K562 treated with DMSO at 1 percent for 12 hours (cell line): Measurements from ENCODE around the gene USP17L11. TPM values are rescaled to one million over a fixed set of nuclear protein-coding genes. Genes with fewer than 3 reads are reported as not detected.

ENCODE experiments used
- total RNA-seq: library from RNA; unstranded; fragments of 300-600 nt; gene quantifications from 2 replicates; pipeline ENCODE4 v1.2.3, GENCODE V29; 2022; ENCODE audit not compliant: insufficient read depth

USP17L11 gene, protein sequence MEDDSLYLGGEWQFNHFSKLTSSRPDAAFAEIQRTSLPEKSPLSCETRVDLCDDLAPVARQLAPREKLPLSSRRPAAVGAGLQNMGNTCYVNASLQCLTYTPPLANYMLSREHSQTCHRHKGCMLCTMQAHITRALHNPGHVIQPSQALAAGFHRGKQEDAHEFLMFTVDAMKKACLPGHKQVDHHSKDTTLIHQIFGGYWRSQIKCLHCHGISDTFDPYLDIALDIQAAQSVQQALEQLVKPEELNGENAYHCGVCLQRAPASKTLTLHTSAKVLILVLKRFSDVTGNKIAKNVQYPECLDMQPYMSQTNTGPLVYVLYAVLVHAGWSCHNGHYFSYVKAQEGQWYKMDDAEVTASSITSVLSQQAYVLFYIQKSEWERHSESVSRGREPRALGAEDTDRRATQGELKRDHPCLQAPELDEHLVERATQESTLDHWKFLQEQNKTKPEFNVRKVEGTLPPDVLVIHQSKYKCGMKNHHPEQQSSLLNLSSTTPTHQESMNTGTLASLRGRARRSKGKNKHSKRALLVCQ
- total RNA-seq, result not detected in 2 replicates

DNA sequence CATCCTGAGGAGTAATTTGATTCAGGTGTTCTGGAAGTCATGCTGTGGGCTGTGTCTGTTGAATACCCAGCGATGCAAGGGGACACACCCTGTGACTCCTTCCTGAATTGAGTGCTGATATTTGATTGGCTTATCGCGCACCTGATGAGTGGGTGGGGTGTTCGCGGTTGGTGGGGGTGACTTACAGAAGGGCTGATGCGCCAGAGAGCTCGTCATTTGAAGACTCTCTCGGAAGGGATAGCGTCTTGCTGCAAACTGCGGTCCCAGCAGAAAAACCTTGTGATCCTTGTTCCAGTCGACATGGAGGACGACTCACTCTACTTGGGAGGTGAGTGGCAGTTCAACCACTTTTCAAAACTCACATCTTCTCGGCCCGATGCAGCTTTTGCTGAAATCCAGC, at the start of gene USP17L11:
TSS of gene USP17L11 (plus strand) at position 301 of the 400 bp plus-strand sequence. CDS start at position 301, 0 bp downstream.

DNA sequence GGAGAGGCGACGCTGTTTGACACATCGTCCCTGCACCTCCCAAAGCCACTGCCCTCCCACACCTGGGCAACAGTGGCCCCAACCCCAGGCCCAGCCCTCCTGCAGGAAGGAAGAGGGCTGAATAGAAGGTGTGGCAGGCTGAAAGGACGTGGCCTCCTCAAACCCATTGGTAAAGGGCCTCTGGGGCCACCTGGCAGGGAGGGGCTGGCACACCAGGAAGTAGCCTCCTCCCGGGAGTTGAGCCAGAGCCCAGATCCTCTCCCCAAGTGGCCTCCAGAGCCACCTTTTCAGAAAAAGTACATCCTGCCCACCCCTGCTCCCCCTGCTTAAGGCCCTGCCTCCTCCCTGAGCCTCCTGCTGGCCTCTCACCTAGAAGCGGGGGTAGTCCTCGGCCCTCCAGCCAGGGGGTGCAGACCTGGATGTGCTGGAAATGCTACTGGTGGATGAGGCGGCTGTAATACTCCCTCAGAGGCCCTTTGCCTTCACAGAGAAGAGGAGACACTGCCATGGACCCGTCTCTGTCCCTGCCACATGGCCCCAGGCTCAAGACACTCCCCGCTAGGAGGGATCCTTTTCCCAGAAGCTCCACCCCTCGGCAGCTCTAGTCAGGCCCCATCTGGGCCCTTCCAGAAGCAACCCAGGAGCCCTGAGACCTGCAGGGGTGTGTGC, 45.3 kb upstream of the USP17L11 start, which contains the start of gene FAM90A26:
TSS of gene FAM90A26 (plus strand) at position 619 of the 669 bp plus-strand sequence. CDS start 2,764 bp downstream, outside the sequence.

DNA sequence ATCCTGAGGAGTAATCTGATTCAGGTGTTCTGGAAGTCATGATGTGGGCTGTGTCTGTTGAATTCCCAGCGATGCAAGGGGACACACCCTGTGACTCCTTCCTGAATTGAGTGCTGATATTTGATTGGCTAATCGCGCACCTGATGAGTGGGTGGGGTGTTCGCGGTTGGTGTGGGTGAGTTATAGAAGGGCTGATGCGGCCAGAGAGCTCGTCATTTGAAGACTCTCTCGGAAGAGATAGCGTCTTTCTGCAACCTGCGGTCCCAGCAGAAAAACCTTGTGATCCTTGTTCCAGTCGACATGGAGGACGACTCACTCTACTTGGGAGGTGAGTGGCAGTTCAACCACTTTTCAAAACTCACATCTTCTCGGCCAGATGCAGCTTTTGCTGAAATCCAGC, 4.8 kb upstream of the USP17L11 start, which contains the start of gene USP17L10:
TSS of gene USP17L10 (plus strand) at position 301 of the 400 bp plus-strand sequence. CDS start at position 301, 0 bp downstream.

DNA sequence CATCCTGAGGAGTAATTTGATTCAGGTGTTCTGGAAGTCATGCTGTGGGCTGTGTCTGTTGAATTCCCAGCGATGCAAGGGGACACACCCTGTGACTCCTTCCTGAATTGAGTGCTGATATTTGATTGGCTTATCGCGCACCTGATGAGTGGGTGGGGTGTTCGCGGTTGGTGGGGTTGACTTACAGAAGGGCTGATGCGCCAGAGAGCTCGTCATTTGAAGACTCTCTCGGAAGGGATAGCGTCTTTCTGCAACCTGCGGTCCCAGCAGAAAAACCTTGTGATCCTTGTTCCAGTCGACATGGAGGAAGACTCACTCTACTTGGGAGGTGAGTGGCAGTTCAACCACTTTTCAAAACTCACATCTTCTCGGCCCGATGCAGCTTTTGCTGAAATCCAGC, 4.6 kb downstream of the USP17L11 start, which contains the start of gene USP17L12:
TSS of gene USP17L12 (plus strand) at position 301 of the 400 bp plus-strand sequence. CDS start at position 301, 0 bp downstream.

DNA sequence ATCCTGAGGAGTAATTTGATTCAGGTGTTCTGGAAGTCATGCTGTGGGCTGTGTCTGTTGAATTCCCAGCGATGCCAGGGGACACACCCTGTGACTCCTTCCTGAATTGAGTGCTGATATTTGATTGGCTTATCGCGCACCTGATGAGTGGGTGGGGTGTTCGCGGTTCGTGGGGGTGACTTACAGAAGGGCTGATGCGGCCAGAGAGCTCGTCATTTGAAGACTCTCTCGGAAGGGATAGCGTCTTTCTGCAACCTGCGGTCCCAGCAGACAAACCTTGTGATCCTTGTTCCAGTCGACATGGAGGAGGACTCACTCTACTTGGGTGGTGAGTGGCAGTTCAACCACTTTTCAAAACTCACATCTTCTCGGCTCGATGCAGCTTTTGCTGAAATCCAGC, 9.4 kb downstream of the USP17L11 start, which contains the start of gene USP17L13:
TSS of gene USP17L13 (plus strand) at position 301 of the 400 bp plus-strand sequence. CDS start at position 301, 0 bp downstream.

DNA sequence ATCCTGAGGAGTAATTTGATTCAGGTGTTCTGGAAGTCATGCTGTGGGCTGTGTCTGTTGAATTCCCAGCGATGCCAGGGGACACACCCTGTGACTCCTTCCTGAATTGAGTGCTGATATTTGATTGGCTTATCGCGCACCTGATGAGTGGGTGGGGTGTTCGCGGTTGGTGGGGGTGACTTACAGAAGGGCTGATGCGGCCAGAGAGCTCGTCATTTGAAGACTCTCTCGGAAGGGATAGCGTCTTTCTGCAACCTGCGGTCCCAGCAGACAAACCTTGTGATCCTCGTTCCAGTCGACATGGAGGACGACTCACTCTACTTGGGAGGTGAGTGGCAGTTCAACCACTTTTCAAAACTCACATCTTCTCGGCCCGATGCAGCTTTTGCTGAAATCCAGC, 18.9 kb downstream of the USP17L11 start, which contains the start of gene USP17L15:
TSS of gene USP17L15 (plus strand) at position 301 of the 400 bp plus-strand sequence. CDS start at position 301, 0 bp downstream.

DNA sequence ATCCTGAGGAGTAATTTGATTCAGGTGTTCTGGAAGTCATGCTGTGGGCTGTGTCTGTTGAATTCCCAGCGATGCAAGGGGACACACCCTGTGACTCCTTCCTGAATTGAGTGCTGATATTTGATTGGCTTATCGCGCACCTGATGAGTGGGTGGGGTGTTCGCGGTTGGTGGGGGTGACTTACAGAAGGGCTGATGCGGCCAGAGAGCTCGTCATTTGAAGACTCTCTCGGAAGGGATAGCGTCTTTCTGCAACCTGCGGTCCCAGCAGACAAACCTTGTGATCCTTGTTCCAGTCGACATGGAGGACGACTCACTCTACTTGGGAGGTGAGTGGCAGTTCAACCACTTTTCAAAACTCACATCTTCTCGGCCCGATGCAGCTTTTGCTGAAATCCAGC, 28.4 kb downstream of the USP17L11 start, which contains the start of gene USP17L17:
TSS of gene USP17L17 (plus strand) at position 301 of the 400 bp plus-strand sequence. CDS start at position 301, 0 bp downstream.

DNA sequence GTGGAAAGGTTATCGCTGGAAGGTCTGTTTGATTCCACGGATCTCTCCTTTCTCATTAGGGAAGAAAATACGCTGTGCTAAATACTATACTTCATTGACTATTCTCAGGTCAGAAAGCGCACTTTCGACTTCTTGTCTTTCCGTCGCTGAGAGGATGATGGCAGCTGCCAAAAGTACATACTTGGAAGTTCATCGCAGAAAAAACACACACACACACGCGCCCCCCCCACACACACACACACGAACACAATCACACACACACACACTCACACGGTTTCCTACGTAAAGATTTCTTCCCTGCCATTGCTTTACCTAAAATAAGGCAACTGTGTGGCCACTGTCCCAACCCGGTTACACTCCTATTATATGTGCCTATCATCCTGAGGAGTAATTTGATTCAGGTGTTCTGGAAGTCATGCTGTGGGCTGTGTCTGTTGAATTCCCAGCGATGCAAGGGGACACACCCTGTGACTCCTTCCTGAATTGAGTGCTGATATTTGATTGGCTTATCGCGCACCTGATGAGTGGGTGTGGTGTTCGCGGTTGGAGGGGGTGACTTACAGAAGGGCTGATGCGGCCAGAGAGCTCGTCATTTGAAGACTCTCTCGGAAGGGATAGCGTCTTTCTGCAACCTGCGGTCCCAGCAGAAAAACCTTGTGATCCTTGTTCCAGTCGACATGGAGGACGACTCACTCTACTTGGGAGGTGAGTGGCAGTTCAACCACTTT, 32.9 kb downstream of the USP17L11 start, which contains the start of gene USP17L18:
TSS of gene USP17L18 (plus strand) at position 678 of the 728 bp plus-strand sequence. CDS start at position 678, 0 bp downstream.

DNA sequence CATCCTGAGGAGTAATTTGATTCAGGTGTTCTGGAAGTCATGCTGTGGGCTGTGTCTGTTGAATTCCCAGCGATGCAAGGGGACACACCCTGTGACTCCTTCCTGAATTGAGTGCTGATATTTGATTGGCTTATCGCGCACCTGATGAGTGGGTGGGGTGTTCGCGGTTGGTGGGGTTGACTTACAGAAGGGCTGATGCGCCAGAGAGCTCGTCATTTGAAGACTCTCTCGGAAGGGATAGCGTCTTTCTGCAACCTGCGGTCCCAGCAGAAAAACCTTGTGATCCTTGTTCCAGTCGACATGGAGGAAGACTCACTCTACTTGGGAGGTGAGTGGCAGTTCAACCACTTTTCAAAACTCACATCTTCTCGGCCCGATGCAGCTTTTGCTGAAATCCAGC, 37.9 kb downstream of the USP17L11 start, which contains the start of gene USP17L19:
TSS of gene USP17L19 (plus strand) at position 301 of the 400 bp plus-strand sequence. CDS start at position 301, 0 bp downstream.

DNA sequence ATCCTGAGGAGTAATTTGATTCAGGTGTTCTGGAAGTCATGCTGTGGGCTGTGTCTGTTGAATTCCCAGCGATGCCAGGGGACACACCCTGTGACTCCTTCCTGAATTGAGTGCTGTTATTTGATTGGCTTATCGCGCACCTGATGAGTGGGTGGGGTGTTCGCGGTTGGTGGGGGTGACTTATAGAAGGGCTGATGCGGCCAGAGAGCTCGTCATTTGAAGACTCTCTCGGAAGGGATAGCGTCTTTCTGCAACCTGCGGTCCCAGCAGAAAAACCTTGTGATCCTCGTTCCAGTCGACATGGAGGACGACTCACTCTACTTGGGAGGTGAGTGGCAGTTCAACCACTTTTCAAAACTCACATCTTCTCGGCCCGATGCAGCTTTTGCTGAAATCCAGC, 42.6 kb downstream of the USP17L11 start, which contains the start of gene USP17L20:
TSS of gene USP17L20 (plus strand) at position 301 of the 400 bp plus-strand sequence. CDS start at position 301, 0 bp downstream.

DNA sequence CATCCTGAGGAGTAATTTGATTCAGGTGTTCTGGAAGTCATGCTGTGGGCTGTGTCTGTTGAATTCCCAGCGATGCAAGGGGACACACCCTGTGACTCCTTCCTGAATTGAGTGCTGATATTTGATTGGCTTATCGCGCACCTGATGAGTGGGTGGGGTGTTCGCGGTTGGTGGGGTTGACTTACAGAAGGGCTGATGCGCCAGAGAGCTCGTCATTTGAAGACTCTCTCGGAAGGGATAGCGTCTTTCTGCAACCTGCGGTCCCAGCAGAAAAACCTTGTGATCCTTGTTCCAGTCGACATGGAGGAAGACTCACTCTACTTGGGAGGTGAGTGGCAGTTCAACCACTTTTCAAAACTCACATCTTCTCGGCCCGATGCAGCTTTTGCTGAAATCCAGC, 47.4 kb downstream of the USP17L11 start, which contains the start of gene USP17L21:
TSS of gene USP17L21 (plus strand) at position 301 of the 400 bp plus-strand sequence. CDS start at position 301, 0 bp downstream.

Other genes starting within 250 kb of the USP17L11 start
- gene FAM90A26, start 45.0 kb upstream of the USP17L11 start, total RNA-seq, result not detected in 2 replicates
- not detected in 2 replicates for gene USP17L10, start 4.7 kb upstream of the USP17L11 start, total RNA-seq
- gene USP17L12, start 4.7 kb downstream of the USP17L11 start, total RNA-seq, result not detected in 2 replicates
- not detected in 2 replicates for gene USP17L13, start 9.5 kb downstream of the USP17L11 start, total RNA-seq
- gene USP17L15, start 19.0 kb downstream of the USP17L11 start, total RNA-seq, result not detected in 2 replicates
- not detected in 2 replicates for gene USP17L17, start 28.5 kb downstream of the USP17L11 start, total RNA-seq
- gene USP17L18, start 33.2 kb downstream of the USP17L11 start, total RNA-seq, result not detected in 2 replicates
- gene USP17L19, start 38.0 kb downstream of the USP17L11 start, total RNA-seq, result not detected in 2 replicates
- gene USP17L20, start 42.7 kb downstream of the USP17L11 start, total RNA-seq, result not detected in 2 replicates
- not detected in 2 replicates for gene USP17L21, start 47.5 kb downstream of the USP17L11 start, total RNA-seq
- not detected in 2 replicates for gene USP17L22, start 52.2 kb downstream of the USP17L11 start, total RNA-seq
- not detected in 2 replicates for gene USP17L24, start 109.8 kb downstream of the USP17L11 start, total RNA-seq
- gene USP17L25, start 114.5 kb downstream of the USP17L11 start, total RNA-seq, result not detected in 2 replicates
- gene USP17L26, start 119.3 kb downstream of the USP17L11 start, total RNA-seq, result not detected in 2 replicates
- gene USP17L5, start 124.0 kb downstream of the USP17L11 start, total RNA-seq, result not detected in 2 replicates
- not detected in 2 replicates for gene USP17L27, start 128.7 kb downstream of the USP17L11 start, total RNA-seq
- gene USP17L28, start 133.5 kb downstream of the USP17L11 start, total RNA-seq, result not detected in 2 replicates
- not detected in 2 replicates for gene USP17L29, start 138.2 kb downstream of the USP17L11 start, total RNA-seq
- gene USP17L30, start 147.7 kb downstream of the USP17L11 start, total RNA-seq, result not detected in 2 replicates
- gene DEFB131A, start 229.0 kb downstream of the USP17L11 start, total RNA-seq, result not detected in 2 replicates